GM21367 (cell line): ENCODE results near the gene SH3RF1.
A peak's percentile ranks its signal among the peaks of the same experiment; 100 is the strongest.
"Not testable (repeated sequence)": the region's sequence is repeated elsewhere in the genome, so short reads cannot be mapped to it uniquely, and the experiment has no call there.

ENCODE experiments used
- ATAC-seq: cut with Tn5 transposase; IDR thresholded peaks from one replicate; pipeline ENCODE4 v1.9.1; 2021; ENCODE audit not compliant: unreplicated experiment

Gene SH3RF1

DNA sequence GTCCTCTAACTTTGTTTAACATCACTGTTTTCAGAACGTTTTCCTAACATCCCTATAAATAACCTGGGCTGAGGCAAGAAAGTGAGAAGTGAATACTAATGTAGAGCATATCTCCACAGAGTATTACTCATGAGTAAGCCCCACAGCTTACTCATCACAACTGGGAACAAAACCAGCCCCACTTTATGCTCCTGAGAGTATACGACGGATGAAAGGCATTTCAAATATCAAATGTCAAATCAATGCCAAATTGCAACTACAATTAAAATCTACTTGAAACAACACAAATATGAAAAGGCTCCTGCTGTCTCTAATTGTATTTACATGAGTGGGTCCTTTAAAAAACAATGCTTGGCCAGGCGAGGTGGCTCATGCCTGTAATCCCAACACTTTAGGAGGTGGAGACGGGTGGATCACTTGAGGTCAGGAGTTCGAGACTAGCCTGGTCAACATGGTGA is 41.2 kb downstream of the SH3RF1 start:
- ATAC-seq = no peak

DNA sequence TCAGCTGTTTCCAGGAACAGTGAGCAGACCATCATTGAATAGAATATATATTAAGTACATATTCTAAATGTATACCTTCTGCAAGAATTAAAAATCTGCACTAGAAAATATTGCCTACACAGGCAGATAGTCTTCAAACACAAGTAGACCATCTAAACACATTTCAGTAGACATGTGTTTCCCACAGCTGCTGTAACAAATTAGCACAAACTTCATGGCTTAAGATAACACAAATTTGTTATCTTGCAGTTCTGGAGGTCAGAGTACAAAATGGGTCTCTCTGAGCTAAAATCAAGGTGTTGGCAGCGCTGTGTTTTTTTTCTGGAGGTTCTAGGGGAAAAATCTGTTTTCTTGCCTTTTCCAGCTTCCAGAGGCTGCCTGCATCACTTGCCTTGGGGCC is 42.7 kb downstream of the SH3RF1 start:
- no peak for ATAC-seq

DNA sequence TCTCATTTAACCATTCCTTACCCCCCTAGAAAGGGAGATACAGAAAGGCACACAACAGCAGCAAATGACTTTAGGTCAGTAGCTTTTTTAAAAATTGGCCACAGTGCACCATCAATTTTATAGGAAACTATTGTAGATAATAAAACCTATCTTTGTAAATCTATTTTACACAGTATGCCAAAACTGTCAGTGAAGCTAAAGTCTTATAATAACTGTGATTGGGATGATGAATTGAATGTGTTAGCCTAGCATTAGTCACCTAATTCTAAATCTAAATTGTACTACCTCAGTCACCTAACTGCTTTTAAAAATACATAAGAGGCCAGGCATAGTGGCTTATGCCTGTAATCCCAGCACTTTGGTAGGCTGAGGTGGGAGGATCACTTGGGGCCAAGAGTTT is 44.2 kb downstream of the SH3RF1 start:
- no peak for ATAC-seq

DNA sequence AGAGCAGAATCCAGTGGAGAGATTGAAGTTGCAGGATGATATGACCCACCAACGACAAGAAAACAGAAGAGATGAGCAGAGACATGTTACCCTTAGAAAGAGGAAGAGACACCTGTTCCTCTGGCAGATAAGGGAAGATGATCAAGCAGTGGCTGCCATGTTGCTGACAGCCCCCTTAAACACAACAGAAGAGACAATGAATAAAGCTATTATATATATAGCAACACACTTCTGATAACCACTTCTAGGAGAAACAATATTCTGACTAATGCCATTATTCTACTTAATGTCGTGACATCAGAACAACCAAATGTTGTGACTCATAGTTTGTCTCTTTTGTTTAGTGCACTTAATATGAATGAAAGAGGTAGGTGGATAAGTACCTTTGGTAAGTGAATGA is 44.9 kb downstream of the SH3RF1 start:
- ATAC-seq = no peak

DNA sequence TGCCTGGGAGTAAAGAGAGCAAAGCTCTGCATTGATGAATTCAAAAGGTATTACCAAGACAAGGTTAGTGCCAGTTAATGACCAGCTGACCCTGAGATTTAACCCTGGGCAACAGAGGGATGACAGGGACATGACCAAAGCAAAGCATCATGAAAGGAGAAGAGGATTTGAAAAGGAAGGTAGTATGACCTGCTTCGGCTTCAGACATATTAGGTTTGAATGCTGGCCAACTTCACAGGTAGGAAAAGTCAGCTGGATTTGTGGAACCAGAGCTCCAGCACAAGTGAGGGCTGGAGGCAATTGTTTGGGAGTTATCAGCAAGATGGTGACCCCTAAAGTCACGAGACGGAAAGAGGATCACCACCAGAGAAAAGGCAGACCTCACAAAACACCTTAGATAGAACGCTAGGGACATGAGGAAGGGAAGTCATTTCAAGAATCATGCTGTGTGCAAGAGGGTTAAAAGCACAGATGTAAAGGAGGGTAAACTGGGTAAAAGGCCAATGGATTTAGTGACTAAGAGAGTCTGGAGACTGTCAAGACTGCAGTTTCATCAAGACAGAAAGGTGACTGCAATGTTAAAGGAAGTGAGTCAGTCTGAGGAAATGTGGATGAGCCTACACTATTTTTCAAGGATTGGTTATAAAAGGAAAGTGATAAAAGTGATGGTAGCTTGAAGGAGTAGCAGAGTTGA is 45.6 kb downstream of the SH3RF1 start:
- no peak for ATAC-seq

DNA sequence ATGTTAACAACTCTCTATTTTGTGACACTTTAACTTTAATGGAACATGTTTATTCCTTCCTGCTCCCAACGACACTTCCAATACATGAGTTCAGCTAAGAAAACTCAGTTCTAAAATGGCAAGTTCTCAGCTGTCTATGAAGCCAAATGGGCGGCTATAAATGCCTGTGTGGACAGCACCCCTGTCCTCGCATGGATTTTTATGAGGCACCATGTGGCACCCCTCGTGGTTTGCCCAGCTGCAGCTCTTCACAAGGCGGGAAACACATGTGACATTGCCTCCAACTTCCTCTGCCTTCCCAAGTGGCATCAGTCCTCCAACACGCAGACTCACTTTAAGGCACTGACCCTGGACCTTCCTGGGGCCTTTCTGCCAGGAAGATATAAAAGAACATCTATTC is 48.0 kb downstream of the SH3RF1 start:
- ATAC-seq = no peak

DNA sequence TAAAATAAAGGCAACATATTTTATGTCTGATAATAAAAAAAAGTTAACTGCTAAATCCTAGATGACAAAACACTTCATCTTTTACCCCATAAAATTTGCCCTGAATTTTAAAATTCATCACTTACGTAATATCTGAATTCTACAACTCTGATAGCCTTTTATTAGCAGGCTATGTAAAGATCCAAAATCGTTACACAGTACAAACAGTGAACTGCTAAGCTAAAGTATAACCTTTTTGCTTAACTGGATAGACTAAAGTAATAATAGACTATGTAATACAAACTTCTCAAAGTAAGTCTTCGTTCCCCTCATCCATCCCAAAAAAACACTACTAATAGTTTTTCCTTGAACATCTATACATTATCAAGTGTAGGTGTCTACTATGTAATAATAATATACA is 49.1 kb downstream of the SH3RF1 start:
- no peak for ATAC-seq

DNA sequence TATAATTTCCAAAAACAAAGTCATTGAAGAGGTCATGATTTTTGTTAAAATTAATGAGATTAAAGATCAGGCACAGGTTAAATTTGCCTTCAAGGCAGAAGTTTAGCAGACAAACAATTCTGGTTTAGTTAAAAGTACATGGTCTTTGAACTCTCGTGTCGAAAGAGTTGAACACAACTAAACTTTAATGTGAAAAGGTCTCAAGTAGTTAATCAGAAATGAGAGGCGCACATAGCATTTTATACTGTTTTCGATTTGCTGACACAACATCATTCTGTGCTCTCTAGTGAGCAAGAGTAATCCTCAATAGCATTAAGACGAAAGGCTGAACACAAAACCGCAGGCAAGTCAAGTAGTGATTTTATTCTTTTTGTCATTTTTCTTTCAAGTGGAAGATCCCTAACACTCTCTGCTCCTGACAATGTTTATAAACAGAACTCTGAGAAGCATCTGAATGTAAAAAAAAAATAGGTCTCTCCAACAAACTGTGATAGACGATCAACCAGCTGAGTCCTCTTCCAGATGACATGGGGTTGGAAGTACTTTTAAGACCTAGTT is 49.8 kb downstream of the SH3RF1 start:
- no peak for ATAC-seq

DNA sequence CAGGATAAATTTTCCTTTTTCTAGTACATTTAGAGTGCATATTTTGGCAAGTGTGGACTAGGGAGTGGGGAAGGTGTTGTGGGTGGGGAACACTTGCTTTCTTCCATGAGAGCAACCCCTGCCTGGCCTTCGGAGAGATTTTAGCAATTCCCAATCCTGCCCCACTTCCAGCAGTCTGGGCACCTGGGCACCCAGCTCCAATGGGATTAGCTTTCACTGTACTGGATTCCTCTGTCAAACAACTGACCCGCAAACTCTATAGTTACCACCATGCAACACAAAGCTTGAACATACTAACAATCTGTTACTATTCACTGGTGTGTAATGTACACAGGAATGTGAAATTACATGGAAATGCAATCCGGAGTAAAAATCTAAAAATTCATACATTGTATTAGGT is 50.3 kb downstream of the SH3RF1 start:
- ATAC-seq = no peak

DNA sequence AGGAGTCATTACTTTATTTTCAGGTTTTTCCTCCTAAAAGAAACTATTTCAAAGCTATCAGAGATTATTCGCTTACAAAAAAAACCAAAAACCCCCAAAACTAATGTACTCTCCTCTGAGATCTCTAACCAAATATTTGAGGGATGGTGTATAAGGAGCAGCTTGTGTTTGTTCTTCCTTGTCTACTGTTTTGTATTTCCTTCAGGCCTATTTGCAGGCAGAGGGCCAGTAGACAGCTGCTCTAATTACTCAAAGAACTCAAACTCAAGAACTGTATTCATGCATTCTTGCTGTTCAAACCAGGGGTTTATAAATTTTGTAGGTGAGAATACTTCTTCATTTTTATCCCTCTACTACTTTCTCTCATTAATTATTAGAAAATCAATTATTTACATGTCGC is 51.3 kb downstream of the SH3RF1 start:
- ATAC-seq = no peak

DNA sequence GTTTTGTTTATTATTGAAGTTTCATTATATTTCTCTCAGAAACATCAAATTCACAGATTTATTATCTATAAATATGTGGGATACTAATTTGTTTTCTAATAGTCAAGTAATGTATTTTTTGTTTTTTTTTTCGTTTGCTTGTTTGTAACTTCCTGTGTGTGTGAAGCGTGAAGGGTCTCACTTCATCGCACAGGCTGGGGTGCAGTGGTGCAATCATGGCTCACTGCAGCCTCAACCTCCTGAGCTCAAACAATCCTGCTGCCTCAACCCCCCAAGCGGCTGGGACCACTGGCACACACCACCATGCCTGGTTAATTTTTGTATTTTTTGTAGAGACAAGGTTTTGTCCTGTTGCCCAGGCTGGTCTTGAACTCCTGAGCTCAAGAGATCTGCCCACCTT is 55.1 kb downstream of the SH3RF1 start:
- ATAC-seq = no peak

DNA sequence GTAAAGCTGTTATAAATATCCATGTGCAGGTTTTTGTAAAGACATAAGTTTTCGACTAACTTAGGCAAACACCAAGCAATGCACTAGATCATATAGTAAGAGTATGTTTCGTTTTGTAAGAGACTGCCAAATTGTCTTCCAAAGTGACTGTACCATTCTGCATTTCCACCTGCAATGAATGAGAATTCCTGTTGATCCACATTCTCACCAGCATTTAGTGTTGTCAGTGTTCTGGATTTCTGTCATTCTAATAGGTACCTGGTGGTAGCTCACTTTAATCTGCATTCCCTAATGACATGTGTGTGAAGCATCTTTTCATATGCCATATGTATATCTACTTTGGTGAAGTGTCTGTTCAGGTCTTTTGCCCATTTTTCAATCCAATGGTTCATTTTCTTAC is 57.8 kb downstream of the SH3RF1 start:
- no peak for ATAC-seq

DNA sequence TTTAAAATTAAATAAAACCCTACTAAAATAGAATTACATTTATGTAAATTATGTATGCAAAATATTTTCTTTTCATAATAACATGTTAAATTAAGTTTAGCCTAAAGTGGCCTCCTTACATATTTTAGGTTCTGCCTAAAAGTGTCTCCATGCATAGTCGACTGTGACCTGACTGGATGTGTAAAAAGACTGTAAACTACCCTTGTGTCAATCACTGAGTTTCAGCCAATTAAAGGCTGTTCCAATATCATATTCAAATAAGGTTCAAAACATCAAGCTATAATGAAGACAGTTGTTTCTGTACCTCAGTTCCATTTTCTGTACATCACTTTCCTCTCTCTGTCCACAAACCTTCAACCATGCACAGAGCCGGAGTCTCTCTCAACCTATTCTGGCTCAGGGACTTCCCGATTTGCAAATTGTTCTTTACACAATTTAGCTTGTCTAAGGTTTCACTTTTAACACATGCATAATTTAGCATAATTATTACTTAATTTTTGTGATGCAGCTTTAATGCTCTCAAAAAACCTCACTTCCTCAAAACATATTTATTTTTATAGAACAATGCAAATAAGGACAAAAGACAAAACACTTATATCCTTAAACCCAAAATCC is 60.1 kb downstream of the SH3RF1 start:
- peak; percentile 84 for ATAC-seq

DNA sequence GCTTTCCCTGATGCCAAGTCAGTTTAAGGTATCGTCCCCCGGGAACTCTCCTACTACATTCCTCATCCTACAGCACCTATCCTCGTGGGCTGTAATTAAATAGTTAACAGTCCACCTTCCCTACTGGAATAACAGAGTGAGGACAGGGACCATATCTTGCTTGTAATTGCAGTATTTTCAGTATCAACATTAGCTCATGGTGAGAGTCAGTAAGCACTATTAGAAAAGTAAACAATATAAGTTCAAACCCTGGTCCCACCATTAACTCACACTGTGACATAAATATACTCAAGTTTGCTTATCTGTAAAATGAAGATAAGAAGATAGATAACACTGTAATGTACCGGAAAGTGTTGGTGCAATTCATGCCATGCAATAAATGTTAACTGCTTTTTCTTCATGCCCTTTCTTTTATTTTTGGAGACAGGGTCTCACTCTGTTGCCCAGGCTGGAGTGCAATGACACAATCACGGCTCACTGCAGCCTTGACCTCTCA is 61.3 kb downstream of the SH3RF1 start:
- ATAC-seq = no peak

DNA sequence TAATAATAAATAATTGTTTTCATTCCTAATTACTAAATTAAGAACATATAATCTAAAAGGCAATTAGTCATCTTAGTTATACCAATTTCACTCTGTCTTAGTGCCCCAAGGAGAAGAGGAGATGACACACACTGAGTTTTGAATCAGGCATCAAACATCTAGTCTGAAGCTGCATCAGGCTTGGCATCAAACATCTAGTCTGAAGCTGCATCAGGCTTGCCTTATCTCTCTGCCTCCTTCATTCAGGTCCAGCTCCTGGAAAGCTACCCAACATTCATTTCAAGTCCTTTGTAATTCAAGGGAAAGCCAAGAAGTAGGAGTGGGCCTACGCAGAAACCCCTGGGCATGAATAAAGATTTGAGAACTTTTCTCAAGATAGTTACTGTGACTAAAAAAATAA is 62.2 kb downstream of the SH3RF1 start:
- no peak for ATAC-seq

DNA sequence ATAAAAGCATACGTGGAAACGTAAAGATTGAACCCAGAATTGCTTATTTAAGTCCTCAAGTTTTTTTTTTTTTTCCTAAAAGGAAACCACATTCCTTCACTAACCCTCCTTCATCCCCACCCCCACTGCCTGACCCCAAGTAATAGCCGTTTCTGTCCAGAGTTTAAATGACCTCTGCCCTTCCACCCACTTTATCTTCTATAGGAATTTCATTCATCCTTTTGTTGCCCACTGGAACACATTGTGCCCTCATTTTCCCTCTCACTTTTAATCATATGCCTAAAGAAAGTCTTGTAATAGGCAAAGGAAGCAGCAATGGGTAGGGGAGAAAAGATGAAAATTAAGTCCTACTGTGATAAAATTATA is 62.7 kb downstream of the SH3RF1 start:
- no peak for ATAC-seq

DNA sequence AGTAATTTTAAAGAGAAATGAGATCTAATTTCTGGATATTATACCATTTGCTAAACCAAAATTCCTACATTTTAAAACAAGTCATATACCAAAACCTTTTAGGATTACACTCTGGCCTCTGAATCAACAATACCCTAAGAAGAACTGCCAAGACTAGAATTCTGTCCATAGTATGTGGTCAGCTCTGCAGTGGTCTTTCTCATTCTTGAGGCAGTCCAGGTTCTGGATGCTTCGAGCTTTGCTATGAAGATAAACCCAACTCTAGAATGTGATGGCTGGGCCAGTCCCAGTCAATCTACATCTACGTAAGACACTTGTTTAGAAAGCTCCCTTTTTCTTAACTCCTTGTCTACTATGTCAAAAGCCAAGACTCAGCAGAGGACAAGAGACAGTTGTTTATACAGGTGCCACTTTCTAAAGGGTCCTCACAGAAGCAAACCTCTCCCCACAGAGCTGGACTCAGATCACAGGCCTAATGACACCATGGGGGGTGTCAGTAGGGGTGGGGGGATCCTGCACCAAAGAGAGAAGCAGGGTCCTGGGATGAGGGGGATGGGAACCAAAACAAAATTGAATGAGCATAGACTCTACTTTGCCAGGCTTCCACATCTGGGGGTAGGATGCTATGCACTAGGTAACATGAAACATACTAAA is 63.2 kb downstream of the SH3RF1 start:
- no peak for ATAC-seq

DNA sequence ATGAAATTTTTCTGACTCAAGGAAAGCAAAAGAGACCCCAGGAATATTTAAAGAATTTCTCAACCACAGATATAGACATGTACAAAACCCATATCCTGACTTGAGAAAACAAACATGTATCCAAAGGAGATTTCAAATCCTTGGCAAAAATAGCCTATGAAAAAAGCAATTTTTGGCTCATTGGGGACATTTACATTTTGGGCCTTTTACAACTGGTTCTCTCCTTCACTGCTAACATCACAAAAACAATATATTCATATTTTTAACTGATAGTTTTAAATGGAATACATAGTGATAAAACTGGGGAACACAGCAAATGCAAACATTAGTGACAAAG is 65.0 kb downstream of the SH3RF1 start:
- ATAC-seq = no peak

DNA sequence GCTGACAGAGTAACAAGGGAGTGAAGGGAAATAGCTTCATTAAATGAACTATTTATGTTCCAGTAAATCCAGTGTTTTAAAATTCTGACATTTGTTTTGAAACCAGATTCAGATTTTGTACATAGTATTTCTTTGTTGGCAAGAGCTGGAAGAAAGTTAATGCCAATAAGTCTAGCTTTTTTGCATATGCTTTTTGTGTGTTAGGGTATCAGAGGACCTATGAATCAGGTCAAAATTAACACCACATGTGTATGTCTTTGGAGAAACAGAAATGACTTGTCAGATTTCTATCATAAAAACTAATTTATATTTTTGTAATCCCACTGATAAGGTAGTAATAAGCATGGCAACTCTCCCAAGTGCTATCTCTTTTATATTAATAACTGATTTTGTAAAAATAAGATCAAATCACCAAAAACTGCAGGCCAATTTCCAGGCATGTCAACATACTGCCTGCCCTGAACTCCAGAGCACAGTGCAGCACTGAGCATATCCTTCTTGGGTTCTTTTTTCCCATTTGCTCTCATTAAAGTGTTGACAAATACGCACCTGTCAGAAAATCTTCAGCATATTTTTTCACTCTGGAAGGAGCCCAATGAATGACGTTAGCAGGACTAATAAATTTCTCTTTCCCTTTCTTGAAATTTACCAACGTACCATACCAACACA is 65.5 kb downstream of the SH3RF1 start:
- ATAC-seq = no peak

DNA sequence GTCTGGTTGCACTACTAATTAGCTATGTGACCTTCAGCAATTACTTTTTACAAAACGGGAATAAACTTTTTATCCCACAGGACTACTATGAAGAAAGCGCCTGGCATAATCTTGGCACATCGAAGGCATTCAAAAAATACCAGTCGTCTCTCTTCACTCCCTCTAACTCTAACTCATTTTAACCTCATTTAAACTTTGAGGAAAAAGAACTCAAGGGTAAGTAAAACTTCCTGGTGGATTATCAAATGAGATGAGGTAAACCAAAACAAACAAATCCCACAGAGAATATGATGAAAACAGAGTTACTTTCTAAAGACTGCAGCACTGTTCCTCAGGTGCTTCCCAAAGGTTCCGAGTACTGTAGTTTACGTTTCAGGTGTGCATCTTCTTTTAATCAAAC is 66.9 kb downstream of the SH3RF1 start:
- no peak for ATAC-seq

DNA sequence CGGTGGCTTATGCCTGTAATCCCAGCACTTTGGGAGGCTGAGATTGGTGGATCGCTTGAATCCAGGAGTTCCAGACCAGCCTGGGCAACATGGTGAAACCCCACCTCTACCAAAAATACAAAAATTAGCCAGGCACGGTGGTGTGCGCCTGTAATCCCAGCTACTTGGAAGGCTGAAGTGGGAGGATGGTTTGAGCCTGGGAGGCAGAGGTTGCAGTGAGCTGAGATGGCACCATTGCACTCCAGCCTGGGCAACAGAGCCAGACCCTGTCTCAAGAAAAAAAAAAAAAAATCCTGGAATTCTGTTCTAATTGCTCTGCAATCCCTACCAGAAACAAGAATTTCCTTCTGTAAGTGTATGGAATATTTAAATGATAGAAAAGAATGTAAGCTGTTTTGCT is 67.5 kb downstream of the SH3RF1 start:
- not testable (repeated sequence) for ATAC-seq

DNA sequence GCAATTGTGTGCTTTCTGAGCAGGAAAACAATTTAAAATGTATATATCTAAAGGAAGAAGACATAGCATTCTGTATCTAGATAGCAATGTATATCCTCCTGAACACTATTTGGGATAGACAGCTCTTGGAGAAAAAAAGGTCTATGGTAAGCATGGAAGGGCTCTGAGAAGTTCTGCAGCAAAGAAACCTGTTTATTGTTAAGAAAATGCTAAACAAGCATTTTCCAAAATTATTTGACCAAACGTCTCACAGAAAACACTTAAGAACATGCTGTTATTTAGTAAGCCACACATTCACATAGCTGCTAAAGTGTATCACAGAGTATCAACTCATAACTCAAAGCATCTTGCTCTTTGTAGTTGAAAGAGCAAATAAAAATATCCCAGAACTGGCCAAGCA is 67.9 kb downstream of the SH3RF1 start:
- no peak for ATAC-seq
